HCT116 (cell line): ENCODE data around the gene GNB1L. TPM values are rescaled to one million over a fixed set of nuclear protein-coding genes. Genes with fewer than 3 reads are reported as not detected.

Source experiments
- ATAC-seq: fragments of 200-7000 bp; cut with Tn5 transposase; 2 replicates; pipeline ENCODE4 v1.9.1; 2020; ENCODE audit warnings: mild to moderate bottlenecking, moderate library complexity
- BruUV-seq: library from RNA; stranded (reverse); fragments of 400-500 nt; replicated peaks from 2 replicates; lab custom pipeline; 2021; lab: Mats Ljungman, UMichigan
- CTCF ChIA-PET: fragments of 300-600 bp; sonication (Branson Sonifier 250); formaldehyde crosslinking; loops from one replicate; lab custom pipeline; 2021; ENCODE audit warnings: antibody characterized with exemption; lab: Charles Lee
- POLR2A ChIA-PET: fragments of 300-600, 350-600 bp; sonication (Branson Sonifier 250); formaldehyde crosslinking; loops from one replicate; lab custom pipeline; 2021; ENCODE audit warnings: antibody characterized with exemption; lab: Charles Lee
- RAD21 ChIA-PET, 2 experiments: fragments of 300-600 bp; sonication (Branson Sonifier 250); formaldehyde crosslinking; loops; one replicate each; lab custom pipeline; 2023; ENCODE audit warnings: low total read pairs in 2 of 2; ENCODE audit not compliant: uncharacterized antibody in 2 of 2, unreplicated experiment in 2 of 2, low non-redundant PET in 1 of 2; lab: Charles Lee
- DNase-seq: peaks from one replicate; pipeline ENCODE4 v3.0.0-alpha.2; 2010; ENCODE audit warnings: low read depth, low spot score
- H2AFZ ChIP-seq: fragments of 200-600 bp; shearing (Covaris generic), sonication (generic); 2 replicates; pipeline ENCODE4 v1.6.1; 2017; ENCODE audit warnings: low read depth, mixed run types, mixed read lengths, antibody characterized with exemption, low read length; ENCODE audit not compliant: poor library complexity, severe bottlenecking
- H3K27ac ChIP-seq: 2 replicates; pipeline ENCODE4 v1.5.1; 2012; ENCODE audit warnings: low read depth, low read length
- H3K27me3 ChIP-seq: fragments of 200-600 bp; sonication (generic); 2 replicates; pipeline ENCODE4 v1.6.1; 2016; ENCODE audit warnings: mixed run types, low read length, mixed read lengths; ENCODE audit not compliant: insufficient read depth
- H3K36me3 ChIP-seq, 2 experiments: fragments of 200-500 bp in 1 of 2; fragments of 200-600 bp in 1 of 2; sonication (Bioruptor generic) in 1 of 2; sonication (generic) in 1 of 2; 2 replicates each; pipeline versions ENCODE4 v1.5.1 to v1.6.1; 2014 to 2016; ENCODE audit warnings: low read length in 2 of 2, inconsistent platforms in 1 of 2, mixed read lengths in 1 of 2, mixed run types in 1 of 2; ENCODE audit not compliant: insufficient read depth in 2 of 2, control insufficient read depth in 1 of 2
- H3K4me1 ChIP-seq, 2 experiments: fragments of 200-600 bp in 1 of 2; sonication (generic) in 1 of 2; 2 replicates each; pipeline versions ENCODE4 v1.5.1 to v1.6.1; 2012 to 2017; ENCODE audit warnings: low read length in 2 of 2, inconsistent platforms in 1 of 2, mild to moderate bottlenecking in 1 of 2, mixed read lengths in 1 of 2, mixed run types in 1 of 2, moderate library complexity in 1 of 2; ENCODE audit not compliant: insufficient read depth in 2 of 2, control insufficient read depth in 1 of 2
- H3K4me2 ChIP-seq: fragments of 200-600 bp; sonication (generic); 2 replicates; pipeline ENCODE4 v1.6.1; 2017; ENCODE audit warnings: mixed run types, low read length, mixed read lengths
- H3K4me3 ChIP-seq, 2 experiments: fragments of 200-600 bp in 1 of 2; sonication (generic) in 1 of 2; replicated peaks in 1 of 2; 2 replicates each; pipeline ENCODE4 v1.5.1; 2011 to 2016; ENCODE audit warnings: low read length in 2 of 2, control low read depth in 1 of 2, low read depth in 1 of 2, mild to moderate bottlenecking in 1 of 2, mixed read lengths in 1 of 2, mixed run types in 1 of 2
- H3K79me2 ChIP-seq: fragments of 200-600 bp; sonication (generic); 2 replicates; pipeline ENCODE4 v1.6.1; 2017; ENCODE audit warnings: mild to moderate bottlenecking, mixed run types, low read length, moderate library complexity, mixed read lengths; ENCODE audit not compliant: insufficient read depth
- H3K9ac ChIP-seq: fragments of 200-600 bp; sonication (generic); 2 replicates; pipeline ENCODE4 v1.6.1; 2016; ENCODE audit warnings: low read length, mixed read lengths
- H3K9me2 ChIP-seq: fragments of 200-600 bp; sonication (generic), shearing (Covaris generic); 2 replicates; pipeline ENCODE4 v1.6.1; 2017; ENCODE audit warnings: mixed run types, mild to moderate bottlenecking, moderate library complexity; ENCODE audit not compliant: insufficient read depth
- H3K9me3 ChIP-seq, 2 experiments: fragments of 200-500 bp in 1 of 2; fragments of 200-600 bp in 1 of 2; sonication (Bioruptor generic) in 1 of 2; sonication (generic) in 1 of 2; 2 replicates each; pipeline ENCODE4 v1.6.1; 2014 to 2017; ENCODE audit warnings: low read length in 2 of 2, mixed read lengths in 2 of 2, inconsistent platforms in 1 of 2, low read depth in 1 of 2, mild to moderate bottlenecking in 1 of 2, mixed run types in 1 of 2, moderate library complexity in 1 of 2; ENCODE audit not compliant: control insufficient read depth in 1 of 2, insufficient read depth in 1 of 2
- H4K20me1 ChIP-seq: fragments of 200-600 bp; sonication (generic), shearing (Covaris generic); 2 replicates; pipeline ENCODE4 v1.6.1; 2017; ENCODE audit warnings: mixed run types, mild to moderate bottlenecking, moderate library complexity; ENCODE audit not compliant: insufficient read depth
- CEBPB ChIP-seq: IDR thresholded peaks from 2 replicates; pipeline ENCODE4 v1.6.1; 2012; ENCODE audit warnings: low read depth
- EGR1 ChIP-seq: IDR thresholded peaks from 2 replicates; pipeline ENCODE4 v1.6.1; 2012; ENCODE audit warnings: low read depth
- EZH2 ChIP-seq: fragments of 200-600 bp; sonication (generic); IDR thresholded peaks from 2 replicates; pipeline ENCODE4 v1.6.1; 2017; ENCODE audit warnings: antibody characterized with exemption, mixed run types
- FOSL1 ChIP-seq: IDR thresholded peaks from 2 replicates; pipeline ENCODE4 v1.6.1; 2012; ENCODE audit warnings: low read depth
- POLR2A ChIP-seq: IDR thresholded peaks from 2 replicates; pipeline ENCODE4 v1.7.0; 2011; ENCODE audit warnings: borderline replicate concordance; ENCODE audit not compliant: insufficient read depth, insufficient read length; ENCODE audit errors: extremely low read depth
- REST ChIP-seq: IDR thresholded peaks from 2 replicates; pipeline ENCODE4 v1.6.1; 2012; ENCODE audit warnings: low read depth
- SP1 ChIP-seq: IDR thresholded peaks from 2 replicates; pipeline ENCODE4 v1.6.1; 2012; ENCODE audit warnings: low read depth
- TCF7L2 ChIP-seq: IDR thresholded peaks from 2 replicates; pipeline ENCODE4 v1.7.0; 2011; ENCODE audit warnings: borderline replicate concordance, inconsistent platforms; ENCODE audit not compliant: insufficient read depth, insufficient read length; ENCODE audit errors: extremely low read depth
- ZBTB33 ChIP-seq: IDR thresholded peaks from 2 replicates; pipeline ENCODE4 v1.6.1; 2011; ENCODE audit warnings: mild to moderate bottlenecking, low read length, moderate library complexity; ENCODE audit not compliant: insufficient replicate concordance; ENCODE audit errors: extremely low read depth
- ZNF274 ChIP-seq: fragments of 200-500 bp; sonication (Bioruptor generic); IDR thresholded peaks from 2 replicates; pipeline ENCODE4 v1.6.1; 2014; ENCODE audit warnings: mild to moderate bottlenecking, low read depth, low read length, inconsistent platforms
- intact Hi-C: fragments of 100-400 bp; cut with micrococcal nuclease; formaldehyde crosslinking; loops from 2 replicates; pipeline ENCODE4 v1.10.0; 2022
- total RNA-seq: library from RNA; stranded (reverse); gene quantifications from one replicate; pipeline ENCODE4 v1.2.1, GENCODE V29; 2021; ENCODE audit not compliant: unreplicated experiment
- TF ChIP-seq, protein P1 (sequence below): IDR thresholded peaks from 2 replicates; pipeline ENCODE4 v1.6.1; 2012

Gene GNB1L
- total RNA-seq, 1 experiment from 2014 or later = 12.1 TPM

GRCh38 chr22:19741053-19741452 is 113.6 kb downstream of the GNB1L start:
- no peak overlapping the region for H3K27ac ChIP-seq
- TF ChIP-seq FOSL1 = no peak
- no peak overlapping the region for H3K4me3 ChIP-seq
- H3K9me3 ChIP-seq = no peaks in the 10 kb centered on the region
- no peaks in the 10 kb centered on the region for H3K4me1 ChIP-seq
- ChIA-PET CTCF (interaction anchor here (3.5 kb wide), 1 partner anchor 10 kb away, joined by 14 read pairs; no protein-coding TSS in a partner anchor), RAD21 (no interaction called here), POLR2A (no interaction called here)
- H3K27me3 ChIP-seq = no peaks in the 10 kb centered on the region
- DNase-seq (no peak), ATAC-seq (no peak)
- H3K36me3 ChIP-seq = no peaks in the 10 kb centered on the region
- H3K9me2 ChIP-seq = no peaks in the 10 kb centered on the region
- intact Hi-C loops = no loop called here
- no peak overlapping the region for H2AFZ ChIP-seq
- no peaks in the 10 kb centered on the region for H3K79me2 ChIP-seq
- no TSS peak for BruUV-seq
- no peak overlapping the region for H3K4me2 ChIP-seq
- H4K20me1 ChIP-seq = no peaks in the 10 kb centered on the region
- no peak overlapping the region for H3K9ac ChIP-seq

DNA sequence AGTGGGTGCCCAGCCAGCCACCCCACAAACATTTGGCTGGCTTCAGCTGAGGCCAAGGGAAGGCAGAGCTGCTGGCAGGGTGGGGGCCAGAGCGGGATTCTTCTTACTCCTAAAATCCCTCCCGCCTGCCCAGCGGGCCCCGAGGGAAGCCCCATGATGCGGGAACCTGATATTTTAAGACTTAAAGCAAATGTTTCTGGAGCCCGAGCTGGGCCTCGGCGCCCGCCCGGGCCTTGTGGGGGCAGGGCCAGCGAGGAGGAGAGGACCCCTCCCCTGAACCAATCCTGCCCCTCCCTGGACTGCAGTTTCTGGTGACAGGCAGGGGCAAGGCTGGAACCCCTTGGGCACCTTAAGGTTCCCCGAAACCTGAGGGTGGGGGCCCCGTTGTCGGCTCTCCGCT is 114.1 kb downstream of the GNB1L start:
- H3K4me3 ChIP-seq = no peak overlapping the region
- no peaks in the 10 kb centered on the region for H3K4me1 ChIP-seq
- H3K9me3 ChIP-seq = no peaks in the 10 kb centered on the region
- ChIA-PET RAD21 (no interaction called here), CTCF (interaction anchor here (3.5 kb wide), 1 partner anchor 10 kb away, joined by 14 read pairs; no protein-coding TSS in a partner anchor), POLR2A (no interaction called here)
- H3K79me2 ChIP-seq = no peaks in the 10 kb centered on the region
- no peak overlapping the region for H3K4me2 ChIP-seq
- TF ChIP-seq, protein P1, sequence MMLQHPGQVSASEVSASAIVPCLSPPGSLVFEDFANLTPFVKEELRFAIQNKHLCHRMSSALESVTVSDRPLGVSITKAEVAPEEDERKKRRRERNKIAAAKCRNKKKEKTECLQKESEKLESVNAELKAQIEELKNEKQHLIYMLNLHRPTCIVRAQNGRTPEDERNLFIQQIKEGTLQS = no peak
- no peak for TF ChIP-seq ZBTB33
- TF ChIP-seq FOSL1 = no peak
- no peak for TF ChIP-seq ZNF274
- TF ChIP-seq SP1 = no peak
- TF ChIP-seq TCF7L2 = no peak
- no peak for TF ChIP-seq CEBPB
- TF ChIP-seq POLR2A = no peak
- TF ChIP-seq EZH2 = no peak
- TF ChIP-seq REST = no peak
- no peak for TF ChIP-seq EGR1
- DNase-seq (no peak), ATAC-seq (no peak)
- H3K9ac ChIP-seq = no peak overlapping the region
- H4K20me1 ChIP-seq = no peaks in the 10 kb centered on the region
- BruUV-seq = no TSS peak
- H3K27ac ChIP-seq = no peak overlapping the region
- H3K27me3 ChIP-seq = no peaks in the 10 kb centered on the region
- H3K9me2 ChIP-seq = no peaks in the 10 kb centered on the region
- H2AFZ ChIP-seq = no peak overlapping the region
- H3K36me3 ChIP-seq = no peaks in the 10 kb centered on the region
- intact Hi-C loops = no loop called here
